ENCODE measurements around the gene FNDC1. TPM values are rescaled to one million over a fixed set of nuclear protein-coding genes. Genes with fewer than 3 reads are reported as not detected.
"Not testable (repeated sequence)": the region's sequence is repeated elsewhere in the genome, so short reads cannot be mapped to it uniquely, and the experiment has no call there.

Gene FNDC1
- 1 to 10 TPM in 1 of 4 donors, under 1 TPM in 1, not detected in 2; 0.30 to 1.3 TPM for total RNA-seq

DNA sequence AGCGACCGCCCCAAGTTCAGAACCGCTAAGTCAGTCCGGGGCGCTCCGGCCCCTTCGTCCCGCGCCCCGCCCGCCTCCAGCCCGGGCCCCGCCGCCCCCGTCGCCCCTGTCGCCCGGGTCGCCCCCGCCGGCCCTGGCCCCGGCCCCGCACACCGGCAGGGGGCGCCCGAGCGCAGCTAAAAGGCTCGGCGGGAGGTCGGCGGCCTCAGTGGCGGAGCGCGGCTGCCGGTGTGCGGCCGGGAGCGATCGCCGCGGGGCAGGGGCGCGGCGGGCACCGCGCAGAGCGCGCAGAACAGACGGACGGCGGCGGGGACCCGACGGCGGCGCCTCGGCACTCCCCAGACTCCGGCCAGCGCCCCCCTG, at the start of gene FNDC1:
TSS of gene FNDC1 (plus strand) at position 208 of the 363 bp plus-strand sequence. CDS start 197 bp downstream, outside the sequence.
- DNase-seq (ENCODE audit: low spot score in 2 of 2): no peak
- WGBS, 2 donors: 0 to 1% methylated on average over 2 to 11 of the region's 59 CpGs
- peak within 1 kb of the TSS; percentile 7 for H3K4me3 ChIP-seq (ENCODE audit: low read depth, poor library complexity, severe bottlenecking)
- no peak for TF ChIP-seq POLR2A (IDR thresholded peaks at IDR 0.05)
- TF ChIP-seq, protein P1, sequence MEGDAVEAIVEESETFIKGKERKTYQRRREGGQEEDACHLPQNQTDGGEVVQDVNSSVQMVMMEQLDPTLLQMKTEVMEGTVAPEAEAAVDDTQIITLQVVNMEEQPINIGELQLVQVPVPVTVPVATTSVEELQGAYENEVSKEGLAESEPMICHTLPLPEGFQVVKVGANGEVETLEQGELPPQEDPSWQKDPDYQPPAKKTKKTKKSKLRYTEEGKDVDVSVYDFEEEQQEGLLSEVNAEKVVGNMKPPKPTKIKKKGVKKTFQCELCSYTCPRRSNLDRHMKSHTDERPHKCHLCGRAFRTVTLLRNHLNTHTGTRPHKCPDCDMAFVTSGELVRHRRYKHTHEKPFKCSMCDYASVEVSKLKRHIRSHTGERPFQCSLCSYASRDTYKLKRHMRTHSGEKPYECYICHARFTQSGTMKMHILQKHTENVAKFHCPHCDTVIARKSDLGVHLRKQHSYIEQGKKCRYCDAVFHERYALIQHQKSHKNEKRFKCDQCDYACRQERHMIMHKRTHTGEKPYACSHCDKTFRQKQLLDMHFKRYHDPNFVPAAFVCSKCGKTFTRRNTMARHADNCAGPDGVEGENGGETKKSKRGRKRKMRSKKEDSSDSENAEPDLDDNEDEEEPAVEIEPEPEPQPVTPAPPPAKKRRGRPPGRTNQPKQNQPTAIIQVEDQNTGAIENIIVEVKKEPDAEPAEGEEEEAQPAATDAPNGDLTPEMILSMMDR (IDR thresholded peaks at IDR 0.05): no peak
- intact Hi-C loops (cut with DNase I; ENCODE audit: low total_unique reads): no loop called here

DNA sequence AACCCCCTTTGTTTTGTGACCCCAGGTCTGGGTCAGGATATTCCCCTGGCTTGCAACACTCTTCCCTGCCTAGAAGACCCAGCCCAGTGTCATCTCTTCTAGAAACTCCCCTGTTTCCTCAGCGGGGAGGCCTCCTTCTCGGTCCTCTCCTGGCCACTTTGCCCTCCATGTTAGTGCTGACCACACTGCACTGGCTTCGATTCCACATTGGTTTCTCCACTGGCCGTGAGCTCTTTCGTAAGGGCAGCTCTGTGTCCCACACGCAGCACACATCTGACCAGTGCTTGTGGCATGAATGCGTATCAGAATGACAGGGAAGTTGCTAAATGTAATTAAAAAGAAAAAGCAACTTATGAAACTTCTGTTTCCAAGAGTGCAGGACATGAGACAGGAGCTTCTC, 49.4 kb upstream of the FNDC1 start:
- WGBS, 2 donors: 88 to 92% methylated on average over 7 of the region's 7 CpGs
- intact Hi-C loops (cut with DNase I; ENCODE audit: low total_unique reads): no loop called here
- DNase-seq (ENCODE audit: low spot score in 2 of 2): no peak
- TF ChIP-seq, protein P1 (IDR thresholded peaks at IDR 0.05): no peak
- TF ChIP-seq POLR2A (IDR thresholded peaks at IDR 0.05): no peak
- no peak overlapping the region for H3K4me3 ChIP-seq (ENCODE audit: low read depth, poor library complexity, severe bottlenecking)

DNA sequence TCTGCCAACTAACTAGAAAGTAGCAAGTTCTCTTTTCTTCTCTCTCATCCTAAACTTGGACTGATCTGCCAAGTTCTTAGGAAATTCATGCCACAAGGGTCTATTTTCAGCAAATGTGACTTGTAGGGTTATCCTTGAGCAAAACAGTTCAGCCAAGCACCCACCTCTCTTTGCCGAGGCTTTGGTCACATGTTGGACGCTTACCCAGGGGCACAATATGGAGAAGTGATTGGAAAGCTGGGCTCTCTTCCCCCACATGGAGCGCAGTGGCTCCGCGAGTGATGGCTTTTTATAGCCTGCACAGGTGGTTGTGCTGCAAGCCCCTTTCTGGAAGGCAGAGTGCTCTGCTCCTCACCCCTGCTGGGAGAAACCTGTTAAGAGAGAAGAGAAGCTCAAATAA, 47.7 kb upstream of the FNDC1 start:
- WGBS, 2 donors: 90 to 91% methylated on average over 5 of the region's 5 CpGs
- H3K4me3 ChIP-seq (ENCODE audit: low read depth, poor library complexity, severe bottlenecking): no peak overlapping the region
- TF ChIP-seq, protein P1 (IDR thresholded peaks at IDR 0.05): no peak
- no peak for TF ChIP-seq POLR2A (IDR thresholded peaks at IDR 0.05)
- intact Hi-C loops (cut with DNase I; ENCODE audit: low total_unique reads): no loop called here
- DNase-seq (ENCODE audit: low spot score in 2 of 2): peak in 1 of 2 donors; percentile 68

DNA sequence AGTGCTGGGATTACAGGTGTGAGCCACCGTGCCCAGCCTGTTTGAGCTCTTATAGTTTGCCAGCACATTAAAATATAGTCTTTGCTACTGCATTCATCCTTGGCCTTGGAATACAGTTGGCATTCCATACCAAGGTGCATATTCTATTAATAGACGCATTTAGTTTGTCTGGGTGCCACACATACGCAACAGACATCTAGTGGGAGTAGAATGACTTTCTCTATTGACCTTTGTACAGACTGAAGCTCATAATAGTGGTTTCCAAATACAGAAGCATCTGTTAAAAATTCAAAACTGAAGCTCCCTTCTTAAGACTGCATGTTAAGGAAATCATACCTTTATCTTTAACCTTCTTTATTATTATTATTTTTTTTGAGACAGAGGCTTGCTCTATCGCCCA, 46.7 kb upstream of the FNDC1 start:
- intact Hi-C loops (cut with DNase I; ENCODE audit: low total_unique reads): no loop called here
- DNase-seq (ENCODE audit: low spot score in 2 of 2): no peak
- TF ChIP-seq POLR2A (IDR thresholded peaks at IDR 0.05): no peak
- TF ChIP-seq, protein P1 (IDR thresholded peaks at IDR 0.05): no peak
- no peak overlapping the region for H3K4me3 ChIP-seq (ENCODE audit: low read depth, poor library complexity, severe bottlenecking)
- WGBS, 2 donors: 55 to 61% methylated on average over 4 of the region's 4 CpGs

DNA sequence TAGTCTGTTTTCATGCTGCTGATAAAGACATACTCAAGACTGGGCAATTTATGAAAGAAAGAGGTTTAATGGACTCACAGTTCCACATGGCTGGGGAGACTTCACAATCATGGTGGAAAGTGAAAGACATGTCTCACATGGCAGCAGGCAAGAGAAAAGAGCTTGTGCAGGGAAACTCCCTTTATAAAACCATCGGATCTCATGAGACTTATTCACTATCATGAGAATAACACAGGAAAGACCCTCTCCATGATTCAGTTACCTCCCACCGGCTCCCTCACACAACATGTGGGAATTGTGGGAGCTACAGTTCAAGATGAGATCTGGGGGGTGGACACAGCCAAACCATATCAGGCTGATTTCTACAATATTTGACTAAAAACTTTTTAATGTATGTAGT, 45.4 kb upstream of the FNDC1 start:
- WGBS, 2 donors: 92 to 95% methylated on average over 2 of the region's 2 CpGs
- H3K4me3 ChIP-seq (ENCODE audit: low read depth, poor library complexity, severe bottlenecking); intact Hi-C loops (cut with DNase I; ENCODE audit: low total_unique reads): not testable (repeated sequence)
- DNase-seq (ENCODE audit: low spot score in 2 of 2): peak in 1 of 2 donors; percentile 14

DNA sequence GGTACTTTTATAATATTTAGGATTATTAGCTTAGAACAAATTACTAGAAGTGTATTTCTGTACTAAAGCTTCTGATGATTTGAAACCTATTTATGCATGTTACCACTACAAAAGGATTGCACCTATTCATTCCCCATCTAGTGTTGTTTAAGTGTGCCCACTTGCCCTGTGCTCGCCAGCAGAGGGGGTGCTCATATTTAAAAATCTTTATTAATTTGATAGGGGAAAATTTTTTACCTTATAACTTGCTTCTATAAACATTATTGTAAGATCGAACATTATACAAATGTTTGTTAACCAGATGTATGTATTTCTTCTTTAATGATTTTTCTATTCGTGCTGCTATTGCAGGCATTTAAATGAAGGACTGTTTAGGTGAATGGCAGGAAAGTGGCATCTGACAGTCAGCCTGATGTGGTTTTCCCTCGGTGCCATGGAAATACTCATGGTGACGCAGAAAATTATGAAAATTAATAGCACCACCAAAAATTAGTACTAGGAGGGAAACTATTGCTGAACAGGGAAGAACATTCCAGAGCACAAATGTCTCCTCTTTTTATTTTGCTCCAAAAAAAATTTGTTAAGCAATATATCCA, 44.1 kb upstream of the FNDC1 start:
- 71 to 72% methylated on average over 5 of the region's 5 CpGs for WGBS, 2 donors
- intact Hi-C loops (cut with DNase I; ENCODE audit: low total_unique reads): no loop called here
- DNase-seq (ENCODE audit: low spot score in 2 of 2): peak in 1 of 2 donors; percentile 12
- no peak for TF ChIP-seq POLR2A (IDR thresholded peaks at IDR 0.05)
- TF ChIP-seq, protein P1 (IDR thresholded peaks at IDR 0.05): no peak
- no peak overlapping the region for H3K4me3 ChIP-seq (ENCODE audit: low read depth, poor library complexity, severe bottlenecking)

All from lower leg skin (tissue), 4 donors.